ENCODE data around the gene ZBTB20. TPM values are rescaled to one million over a fixed set of nuclear protein-coding genes. Genes with fewer than 3 reads are reported as not detected.

The ZBTB20 gene
- total and polyA plus RNA-seq, 2 donors (not counting 1 experiment from before 2014, with no cell fraction given): 4.0 to 22.5 TPM

GRCh38 chr3:114545193-114545592 lies 601.9 kb downstream of the ZBTB20 start:
- no peak overlapping the region for H3K4me3 ChIP-seq (replicated peaks in 1 of 4; ENCODE audit: control extremely low read depth in 1 of 4, insufficient read depth in 1 of 4, low read depth in 3 of 4, low read length in 4 of 4)
- H3K79me2 ChIP-seq (ENCODE audit: control insufficient read depth, insufficient read depth, low read length): no peaks in the 10 kb centered on the region
- H3K9ac ChIP-seq (ENCODE audit: insufficient read depth, low read length): no peak overlapping the region
- no peak overlapping the region for H3K4me2 ChIP-seq (ENCODE audit: extremely low read depth, insufficient read depth, low read length)
- DNase-seq (ENCODE audit: low read depth in 2 of 2): no peak
- H3K27ac ChIP-seq (ENCODE audit: insufficient read depth, low read length): no peak overlapping the region
- H3K9me3 ChIP-seq (ENCODE audit: control insufficient read depth, insufficient read depth, low read depth, low read length): no peaks in the 10 kb centered on the region
- H3K4me1 ChIP-seq (ENCODE audit: control insufficient read depth, extremely low read depth, insufficient read depth, low read length): no peaks in the 10 kb centered on the region
- no peaks in the 10 kb centered on the region for H3K36me3 ChIP-seq (ENCODE audit: control insufficient read depth, insufficient read depth, low read length)
- no peak overlapping the region for H2AFZ ChIP-seq (ENCODE audit: low read length)
- H4K20me1 ChIP-seq (ENCODE audit: control insufficient read depth, extremely low read depth, insufficient read depth, low read length): no peaks in the 10 kb centered on the region
- TF ChIP-seq CTCF (conservative IDR thresholded peaks at IDR 0.05 in 1 of 2, IDR thresholded peaks at IDR 0.05 in 1 of 2; ENCODE audit: low read depth in 1 of 2, low read length in 2 of 2) (no peak), EZH2 (IDR thresholded peaks at IDR 0.05; ENCODE audit: low read length, missing control alignments) (no peak)
- H3K27me3 ChIP-seq (ENCODE audit: control insufficient read depth, insufficient read depth, low read length): no peaks in the 10 kb centered on the region

GRCh38 chr3:114542359-114542758 lies 604.7 kb downstream of the ZBTB20 start:
- Histone ChIP-seq H3K4me3 (replicated peaks in 1 of 4; ENCODE audit: control extremely low read depth in 1 of 4, insufficient read depth in 1 of 4, low read depth in 3 of 4, low read length in 4 of 4) (no peak overlapping the region), H3K79me2 (ENCODE audit: control insufficient read depth, insufficient read depth, low read length) (no peaks in the 10 kb centered on the region), H3K27me3 (ENCODE audit: control insufficient read depth, insufficient read depth, low read length) (no peaks in the 10 kb centered on the region), H4K20me1 (ENCODE audit: control insufficient read depth, extremely low read depth, insufficient read depth, low read length) (no peaks in the 10 kb centered on the region), H3K27ac (ENCODE audit: insufficient read depth, low read length) (no peak overlapping the region), H3K4me1 (ENCODE audit: control insufficient read depth, extremely low read depth, insufficient read depth, low read length) (no peaks in the 10 kb centered on the region), H2AFZ (ENCODE audit: low read length) (no peak overlapping the region), H3K9ac (ENCODE audit: insufficient read depth, low read length) (no peak overlapping the region), H3K9me3 (ENCODE audit: control insufficient read depth, insufficient read depth, low read depth, low read length) (no peaks in the 10 kb centered on the region), H3K36me3 (ENCODE audit: control insufficient read depth, insufficient read depth, low read length) (no peaks in the 10 kb centered on the region), H3K4me2 (ENCODE audit: extremely low read depth, insufficient read depth, low read length) (no peak overlapping the region)
- DNase-seq (ENCODE audit: low read depth in 2 of 2): no peak
- TF ChIP-seq CTCF (conservative IDR thresholded peaks at IDR 0.05 in 1 of 2, IDR thresholded peaks at IDR 0.05 in 1 of 2; ENCODE audit: low read depth in 1 of 2, low read length in 2 of 2) (no peak), EZH2 (IDR thresholded peaks at IDR 0.05; ENCODE audit: low read length, missing control alignments) (no peak)

- Histone ChIP-seq H3K9ac (ENCODE audit: insufficient read depth, low read length) (no peak overlapping the region), H3K4me1 (ENCODE audit: control insufficient read depth, extremely low read depth, insufficient read depth, low read length) (no peaks in the 10 kb centered on the region), H3K36me3 (ENCODE audit: control insufficient read depth, insufficient read depth, low read length) (no peaks in the 10 kb centered on the region), H3K27ac (ENCODE audit: insufficient read depth, low read length) (no peak overlapping the region), H3K4me3 (replicated peaks in 1 of 4; ENCODE audit: control extremely low read depth in 1 of 4, insufficient read depth in 1 of 4, low read depth in 3 of 4, low read length in 4 of 4) (no peak overlapping the region), H2AFZ (ENCODE audit: low read length) (no peak overlapping the region), H3K9me3 (ENCODE audit: control insufficient read depth, insufficient read depth, low read depth, low read length) (no peaks in the 10 kb centered on the region), H4K20me1 (ENCODE audit: control insufficient read depth, extremely low read depth, insufficient read depth, low read length) (no peaks in the 10 kb centered on the region), H3K27me3 (ENCODE audit: control insufficient read depth, insufficient read depth, low read length) (no peaks in the 10 kb centered on the region), H3K79me2 (ENCODE audit: control insufficient read depth, insufficient read depth, low read length) (no peaks in the 10 kb centered on the region), H3K4me2 (ENCODE audit: extremely low read depth, insufficient read depth, low read length) (no peak overlapping the region)
- DNase-seq (ENCODE audit: low read depth in 2 of 2): peak in 1 of 2 donors; percentile 39
- no peak for TF ChIP-seq CTCF (conservative IDR thresholded peaks at IDR 0.05 in 1 of 2, IDR thresholded peaks at IDR 0.05 in 1 of 2; ENCODE audit: low read depth in 1 of 2, low read length in 2 of 2)
These were observed 607.6 kb downstream of the ZBTB20 start for GRCh38 chr3:114539525-114539924.
